ENCODE results near the gene SIPA1L3.

GRCh38 chr19:38015761-38016160, 108.8 kb downstream of the SIPA1L3 start:
- TF ChIP-seq, protein P1, sequence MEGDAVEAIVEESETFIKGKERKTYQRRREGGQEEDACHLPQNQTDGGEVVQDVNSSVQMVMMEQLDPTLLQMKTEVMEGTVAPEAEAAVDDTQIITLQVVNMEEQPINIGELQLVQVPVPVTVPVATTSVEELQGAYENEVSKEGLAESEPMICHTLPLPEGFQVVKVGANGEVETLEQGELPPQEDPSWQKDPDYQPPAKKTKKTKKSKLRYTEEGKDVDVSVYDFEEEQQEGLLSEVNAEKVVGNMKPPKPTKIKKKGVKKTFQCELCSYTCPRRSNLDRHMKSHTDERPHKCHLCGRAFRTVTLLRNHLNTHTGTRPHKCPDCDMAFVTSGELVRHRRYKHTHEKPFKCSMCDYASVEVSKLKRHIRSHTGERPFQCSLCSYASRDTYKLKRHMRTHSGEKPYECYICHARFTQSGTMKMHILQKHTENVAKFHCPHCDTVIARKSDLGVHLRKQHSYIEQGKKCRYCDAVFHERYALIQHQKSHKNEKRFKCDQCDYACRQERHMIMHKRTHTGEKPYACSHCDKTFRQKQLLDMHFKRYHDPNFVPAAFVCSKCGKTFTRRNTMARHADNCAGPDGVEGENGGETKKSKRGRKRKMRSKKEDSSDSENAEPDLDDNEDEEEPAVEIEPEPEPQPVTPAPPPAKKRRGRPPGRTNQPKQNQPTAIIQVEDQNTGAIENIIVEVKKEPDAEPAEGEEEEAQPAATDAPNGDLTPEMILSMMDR (IDR thresholded peaks at IDR 0.05; ENCODE audit: low read length) = no peak
- no peak for TF ChIP-seq EZH2 (IDR thresholded peaks at IDR 0.05; ENCODE audit: borderline replicate concordance, low read length)

All from OCI-LY1 (cell line).